Measurements from ENCODE around the gene PTPRA. TPM values are rescaled to one million over a fixed set of nuclear protein-coding genes. Genes with fewer than 3 reads are reported as not detected.

The PTPRA gene
- total RNA-seq, 2 experiments from 2014 or later, result 33.3 to 47.2 TPM

- no peak for TF ChIP-seq CTCF (conservative IDR thresholded peaks at IDR 0.05; ENCODE audit: low read length)
- TF ChIP-seq EZH2phosphoT487 (IDR thresholded peaks at IDR 0.05; ENCODE audit: borderline replicate concordance, low read depth, low read length), result no peak
- H3K4me2 ChIP-seq (ENCODE audit: low read length), result no peak overlapping the region
- H3K9me2 ChIP-seq (ENCODE audit: insufficient read depth, low read length), result no peaks in the 10 kb centered on the region
- peaks cover 49% of the 10 kb centered on the region for H3K36me3 ChIP-seq (ENCODE audit: insufficient read depth, low read length)
- DNase-seq (ENCODE audit: low spot score), result no peak
- H3K9me3 ChIP-seq (ENCODE audit: low read length), result no peaks in the 10 kb centered on the region
- ChIA-PET POLR2A (interaction anchor here (0.7 kb wide), 2 partner anchors 93 to 444 kb away, joined by 3 to 4 read pairs; no protein-coding TSS in a partner anchor), CTCF (ENCODE audit: unreplicated experiment) (no interaction called here)
- peaks cover 83% of the 10 kb centered on the region for H3K79me2 ChIP-seq (ENCODE audit: insufficient read depth, low read depth, low read length)
- peaks cover 20% of the 10 kb centered on the region for H3K4me1 ChIP-seq (ENCODE audit: insufficient read depth, low read length, poor library complexity, severe bottlenecking)
- intact Hi-C loops (cut with micrococcal nuclease; ENCODE audit: unreplicated experiment), result no loop called here
- no peak overlapping the region for H2AFZ ChIP-seq (ENCODE audit: low read length)
- H3K27ac ChIP-seq (ENCODE audit: low read depth, low read length, poor library complexity, severe bottlenecking), result no peak overlapping the region
- H4K20me1 ChIP-seq (ENCODE audit: insufficient read depth, low read length), result peaks cover 13% of the 10 kb centered on the region; the same call in 1 of the 2 replicates
- no peak overlapping the region for H3K4me3 ChIP-seq (ENCODE audit: low read depth, low read length, poor library complexity, severe bottlenecking)
- BruUV-seq (replicated peaks), result no TSS peak
Measured at GRCh38 chr20:2880650-2881049, 7.4 kb downstream of the PTPRA start.

GRCh38 chr20:2883726-2884637 is 10.7 kb downstream of the PTPRA start:
- no TSS peak for BruUV-seq (replicated peaks)
- intact Hi-C loops (cut with micrococcal nuclease; ENCODE audit: unreplicated experiment), result no loop called here
- no peak for DNase-seq (ENCODE audit: low spot score)
- Histone ChIP-seq H3K4me3 (ENCODE audit: low read depth, low read length, poor library complexity, severe bottlenecking) (no peak overlapping the region), H4K20me1 (ENCODE audit: insufficient read depth, low read length) (peaks cover 12% of the 10 kb centered on the region; the same call in 1 of the 2 replicates), H3K79me2 (ENCODE audit: insufficient read depth, low read depth, low read length) (peaks cover 85% of the 10 kb centered on the region), H3K4me1 (ENCODE audit: insufficient read depth, low read length, poor library complexity, severe bottlenecking) (peaks cover 8% of the 10 kb centered on the region), H2AFZ (ENCODE audit: low read length) (no peak overlapping the region), H3K27ac (ENCODE audit: low read depth, low read length, poor library complexity, severe bottlenecking) (no peak overlapping the region), H3K9me2 (ENCODE audit: insufficient read depth, low read length) (no peaks in the 10 kb centered on the region), H3K4me2 (ENCODE audit: low read length) (no peak overlapping the region), H3K9me3 (ENCODE audit: low read length) (no peaks in the 10 kb centered on the region), H3K36me3 (ENCODE audit: insufficient read depth, low read length) (peaks cover 22% of the 10 kb centered on the region)
- POLR2A ChIA-PET, result interaction anchor here (0.6 to 1.2 kb wide), 3 partner anchors 9 to 1502 kb away, joined by 3 to 5 read pairs (median 3); no protein-coding TSS in a partner anchor
- CTCF ChIA-PET (ENCODE audit: unreplicated experiment), result no interaction called here
- no peak for TF ChIP-seq CTCF (conservative IDR thresholded peaks at IDR 0.05; ENCODE audit: low read length)
- TF ChIP-seq EZH2phosphoT487 (IDR thresholded peaks at IDR 0.05; ENCODE audit: borderline replicate concordance, low read depth, low read length), result no peak

GRCh38 chr20:2887715-2888114 is 14.4 kb downstream of the PTPRA start:
- intact Hi-C loops (cut with micrococcal nuclease; ENCODE audit: unreplicated experiment), result no loop called here
- no TSS peak for BruUV-seq (replicated peaks)
- CTCF ChIA-PET (ENCODE audit: unreplicated experiment), result no interaction called here

More at GRCh38 chr20:2887715-2888114, 14.4 kb downstream of the PTPRA start:
- POLR2A ChIA-PET, result interaction anchor here (1.3 kb wide), 1 partner anchor 12 kb away, joined by 4 read pairs; no protein-coding TSS in a partner anchor
- Histone ChIP-seq H4K20me1 (ENCODE audit: insufficient read depth, low read length) (0 out of 2 replicates have a peak, but pooled peaks cover 13% of the 10 kb centered on the region), H3K4me2 (ENCODE audit: low read length) (no peak overlapping the region), H3K79me2 (ENCODE audit: insufficient read depth, low read depth, low read length) (peaks cover 93% of the 10 kb centered on the region), H3K4me1 (ENCODE audit: insufficient read depth, low read length, poor library complexity, severe bottlenecking) (peaks cover 8% of the 10 kb centered on the region), H3K4me3 (ENCODE audit: low read depth, low read length, poor library complexity, severe bottlenecking) (no peak overlapping the region), H2AFZ (ENCODE audit: low read length) (no peak overlapping the region), H3K9me2 (ENCODE audit: insufficient read depth, low read length) (no peaks in the 10 kb centered on the region), H3K36me3 (ENCODE audit: insufficient read depth, low read length) (peaks cover 30% of the 10 kb centered on the region), H3K9me3 (ENCODE audit: low read length) (no peaks in the 10 kb centered on the region), H3K27ac (ENCODE audit: low read depth, low read length, poor library complexity, severe bottlenecking) (no peak overlapping the region)
- TF ChIP-seq EZH2phosphoT487 (IDR thresholded peaks at IDR 0.05; ENCODE audit: borderline replicate concordance, low read depth, low read length) (no peak), CTCF (conservative IDR thresholded peaks at IDR 0.05; ENCODE audit: low read length) (no peak)
- no peak for DNase-seq (ENCODE audit: low spot score)
